ENCODE results near the gene FANCL.
"Not testable (repeated sequence)": the region's sequence is repeated elsewhere in the genome, so short reads cannot be mapped to it uniquely, and the experiment has no call there.

FANCL gene

DNA sequence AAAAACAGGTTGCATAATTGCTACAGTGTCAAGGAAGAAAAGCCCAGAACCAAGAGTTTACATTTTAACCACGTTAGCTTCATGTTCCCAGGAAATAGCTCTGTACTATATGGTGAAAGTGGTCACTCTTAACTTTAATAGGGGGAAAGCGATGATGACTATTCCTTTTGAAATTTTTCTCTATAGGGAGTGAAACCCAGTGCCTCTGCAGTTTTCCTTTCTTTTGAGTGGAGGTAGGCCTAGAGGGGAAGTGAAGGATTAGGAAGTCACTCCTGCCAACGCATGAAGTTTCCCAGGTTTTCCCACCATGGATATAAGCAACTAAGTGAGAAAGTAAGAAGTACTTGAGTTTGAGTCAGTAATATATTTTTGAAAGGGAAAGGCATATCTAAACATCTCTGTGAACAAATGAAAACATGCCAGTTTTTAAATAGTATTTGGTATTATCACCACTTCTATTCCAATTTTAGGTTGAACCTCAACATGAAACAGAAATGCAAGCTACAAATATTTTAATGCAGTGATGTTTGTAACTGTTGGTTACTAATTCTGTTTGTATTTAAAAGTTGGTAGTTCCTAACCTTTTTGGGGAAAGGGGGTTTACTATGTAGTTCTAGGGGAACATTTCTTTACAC lies 102.6 kb downstream of the FANCL start:
- no peak for DNase-seq

DNA sequence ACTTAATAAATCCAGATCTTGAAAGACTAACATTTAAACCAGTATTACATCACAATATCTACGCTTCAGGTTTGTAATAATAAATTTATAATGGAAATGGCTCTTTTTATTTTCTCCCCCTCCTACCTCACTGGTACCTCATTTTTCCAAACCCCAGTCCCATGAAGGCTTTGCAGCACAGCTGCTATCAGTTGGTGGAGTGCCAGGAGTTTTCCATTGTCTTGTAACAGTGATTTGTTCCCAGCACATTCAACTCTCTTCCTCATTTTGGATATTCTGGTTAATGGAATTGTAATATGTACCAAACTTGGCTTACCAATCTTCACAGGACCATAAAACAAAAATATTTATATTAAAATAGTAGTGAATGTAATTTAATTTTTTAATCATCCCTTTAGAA lies 103.3 kb downstream of the FANCL start:
- no peak for DNase-seq

- DNase-seq = no peak
Measured at GRCh38 chr2:58137221-58137620, 103.9 kb downstream of the FANCL start.

- DNase-seq = no peak
Measured at GRCh38 chr2:58135861-58136260, 105.3 kb downstream of the FANCL start.

- DNase-seq = no peak
Measured at GRCh38 chr2:58133395-58133794, 107.7 kb downstream of the FANCL start.

DNA sequence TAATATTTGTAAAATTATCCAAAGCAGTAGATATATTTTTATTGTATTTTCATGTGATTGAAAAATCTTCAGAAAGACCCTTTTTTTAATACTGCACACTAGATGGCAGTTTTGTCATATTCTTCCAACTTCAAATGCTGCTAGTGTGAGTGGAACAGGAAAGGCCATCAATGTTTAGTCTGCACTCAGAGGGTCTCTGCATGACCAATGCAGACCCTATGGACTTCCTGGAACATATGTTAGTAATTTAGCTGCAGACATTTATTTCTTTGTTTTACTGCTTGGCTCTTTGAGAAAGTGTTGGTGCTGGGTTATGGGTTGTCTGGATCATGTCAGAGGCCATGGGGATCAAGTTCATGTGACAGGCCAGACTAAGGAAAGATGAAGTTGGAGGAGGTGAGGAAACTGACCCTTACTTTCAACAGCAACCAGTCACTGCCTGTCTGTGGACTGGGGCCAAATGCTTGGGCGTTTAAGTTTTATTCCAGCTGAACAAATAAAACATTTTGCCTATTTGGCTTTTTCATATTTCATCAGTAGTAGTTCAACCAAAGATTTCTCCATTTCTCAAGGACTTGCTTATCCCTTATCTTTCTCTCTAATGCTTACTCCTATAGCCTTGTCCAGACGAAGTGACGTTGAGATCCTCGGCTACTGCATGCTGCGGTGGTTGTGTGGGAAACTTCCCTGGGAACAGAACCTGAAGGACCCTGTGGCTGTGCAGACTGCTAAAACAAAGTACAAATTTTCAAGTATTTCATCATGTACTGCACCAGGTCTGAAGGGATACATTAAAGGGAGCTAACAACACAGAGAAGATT lies 109.7 kb downstream of the FANCL start:
- no peak for DNase-seq

DNA sequence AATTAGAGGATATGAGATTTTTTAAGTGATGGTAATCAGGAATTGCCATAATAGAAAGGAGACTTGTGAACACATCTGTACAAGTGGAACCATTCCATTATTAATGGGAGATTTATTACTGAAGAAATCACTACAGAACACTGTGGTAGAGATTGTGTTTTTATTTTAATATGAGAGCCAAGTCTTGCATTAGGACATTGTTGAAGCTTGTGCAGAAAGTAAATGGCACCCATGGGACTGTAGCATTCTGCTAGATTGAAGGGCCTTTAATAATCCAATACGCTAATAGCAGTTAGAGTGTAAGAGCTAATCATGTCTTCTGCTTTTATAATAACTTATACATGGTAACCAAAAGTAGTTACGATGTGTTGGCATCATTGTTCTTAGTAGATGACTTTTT lies 110.9 kb downstream of the FANCL start:
- DNase-seq = no peak

GRCh38 chr2:58127111-58127510 lies 114.0 kb downstream of the FANCL start:
- DNase-seq = no peak

GRCh38 chr2:58122540-58122939 lies 118.6 kb downstream of the FANCL start:
- DNase-seq = no peak

- no peak for DNase-seq
Measured at GRCh38 chr2:58122040-58122439, 119.1 kb downstream of the FANCL start.

DNA sequence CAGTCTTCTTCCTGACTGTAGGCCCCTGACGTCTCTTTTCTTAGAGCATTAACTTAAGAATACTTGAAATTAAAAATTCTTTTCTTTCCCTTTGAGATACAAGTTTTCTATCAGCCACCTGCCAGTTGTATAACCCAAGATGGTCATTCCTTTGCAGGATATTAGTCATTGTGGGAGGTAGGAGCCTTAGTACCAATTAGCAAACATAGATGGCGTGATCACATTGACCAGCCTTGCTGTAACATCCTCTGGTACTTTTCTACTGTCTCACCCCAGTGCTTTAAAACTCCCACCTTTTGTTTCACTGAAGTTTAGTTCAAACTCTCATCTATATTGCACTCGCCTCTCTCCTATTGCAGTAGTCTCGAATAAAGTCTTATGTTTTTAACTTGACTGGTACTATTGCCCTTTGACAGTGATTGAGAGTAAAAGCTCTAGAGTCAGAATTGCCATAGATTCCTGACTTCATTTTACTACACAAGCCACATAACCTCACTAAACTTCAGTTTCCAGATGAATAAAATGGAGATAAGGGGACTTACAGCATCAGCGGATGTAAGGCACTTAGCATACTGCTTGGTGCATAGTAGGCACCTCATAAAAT lies 120.4 kb downstream of the FANCL start:
- no peak for DNase-seq

GRCh38 chr2:58113563-58113962 lies 127.6 kb downstream of the FANCL start:
- DNase-seq = not testable (repeated sequence)

DNA sequence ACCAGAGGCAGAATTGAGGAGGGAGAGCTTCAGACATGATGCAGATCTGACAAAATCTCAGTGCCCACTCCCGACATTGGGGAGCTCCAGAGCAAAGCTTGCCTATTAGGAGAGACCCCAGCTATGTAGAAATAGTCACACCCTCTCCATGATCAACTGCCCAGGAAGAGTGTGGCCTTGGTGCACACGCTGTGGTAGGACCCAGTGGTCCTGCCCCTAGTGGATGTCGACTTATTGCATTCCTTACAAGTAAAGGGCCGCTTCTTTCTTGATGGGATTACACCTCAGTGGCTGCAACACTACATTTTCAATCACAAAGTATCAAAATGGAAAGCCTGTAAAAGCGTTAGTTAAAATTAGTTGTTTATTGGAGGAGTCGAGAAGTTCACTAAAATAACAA lies 130.4 kb downstream of the FANCL start:
- DNase-seq = no peak

DNA sequence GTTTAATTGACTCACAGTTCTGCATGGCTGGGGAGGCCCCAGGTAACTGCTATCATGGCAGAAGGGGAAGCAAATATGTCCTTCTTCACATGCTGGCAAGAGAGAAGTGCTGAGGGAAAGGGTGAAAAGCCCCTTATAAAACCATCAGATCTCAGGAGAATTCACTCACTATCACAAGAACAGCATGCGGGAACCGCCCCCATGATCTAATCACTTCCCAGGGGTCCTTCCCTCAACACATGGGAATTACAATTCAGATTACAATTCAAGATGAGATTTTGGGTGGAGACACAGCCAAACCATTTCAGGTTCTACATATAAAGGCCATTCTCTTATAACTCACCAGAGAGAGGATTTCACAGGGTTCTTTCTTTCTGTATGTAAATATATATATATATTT lies 131.6 kb downstream of the FANCL start:
- DNase-seq = no peak

Measured in T-helper 9 cell (primary cell).